DOHH2 (cell line): ENCODE measurements around the gene HHATL.

Experiments used
- H3F3A ChIP-seq: fragments of 200-600 bp; sonication (generic), shearing (Covaris generic); 2 replicates; pipeline ENCODE4 v1.6.0; 2016; ENCODE audit warnings: antibody characterized with exemption, mild to moderate bottlenecking; ENCODE audit not compliant: control insufficient read depth, insufficient read depth
- H3K27ac ChIP-seq: fragments of 200-600 bp; sonication (generic); 2 replicates; pipeline ENCODE4 v1.5.1; 2014; ENCODE audit warnings: low read depth, mild to moderate bottlenecking, low read length, moderate library complexity
- H3K27me3 ChIP-seq: fragments of 200-600 bp; sonication (generic); 2 replicates; pipeline ENCODE4 v1.6.1; 2014; ENCODE audit warnings: mild to moderate bottlenecking, low read length, mixed read lengths; ENCODE audit not compliant: control insufficient read depth
- H3K36me3 ChIP-seq: fragments of 200-600 bp; sonication (generic); 2 replicates; pipeline ENCODE4 v1.6.1; 2014; ENCODE audit warnings: mild to moderate bottlenecking, low read length, moderate library complexity, mixed read lengths; ENCODE audit not compliant: control insufficient read depth
- H3K4me1 ChIP-seq: fragments of 200-600 bp; sonication (generic); 2 replicates; pipeline ENCODE4 v1.6.1; 2014; ENCODE audit warnings: mild to moderate bottlenecking, low read length, mixed read lengths; ENCODE audit not compliant: control insufficient read depth
- H3K4me2 ChIP-seq: fragments of 200-600 bp; sonication (generic); 2 replicates; pipeline ENCODE4 v1.6.0; 2014; ENCODE audit warnings: mild to moderate bottlenecking, low read length, moderate library complexity
- H3K4me3 ChIP-seq: fragments of 200-600 bp; sonication (generic); 2 replicates; pipeline ENCODE4 v1.5.1; 2014; ENCODE audit warnings: mild to moderate bottlenecking, low read length, mixed read lengths
- H3K79me2 ChIP-seq: fragments of 200-600 bp; sonication (generic); 2 replicates; pipeline ENCODE4 v1.6.1; 2014; ENCODE audit warnings: mild to moderate bottlenecking, low read length, mixed read lengths; ENCODE audit not compliant: control insufficient read depth
- H3K9me2 ChIP-seq: fragments of 200-600 bp; sonication (generic); replicated peaks from 2 replicates; pipeline ENCODE4 v1.6.1; 2014; ENCODE audit warnings: mild to moderate bottlenecking, low read length, mixed read lengths; ENCODE audit not compliant: control insufficient read depth
- H3K9me3 ChIP-seq: fragments of 200-600 bp; sonication (generic); 2 replicates; pipeline ENCODE4 v1.6.1; 2014; ENCODE audit warnings: antibody characterized with exemption, low read length, mixed read lengths; ENCODE audit not compliant: control insufficient read depth, insufficient read depth
- H4K20me1 ChIP-seq: fragments of 200-600 bp; sonication (generic); 2 replicates; pipeline ENCODE4 v1.6.0; 2014; ENCODE audit warnings: low read depth, mild to moderate bottlenecking, antibody characterized with exemption, low read length, moderate library complexity; ENCODE audit not compliant: control insufficient read depth, insufficient read depth
- EZH2phosphoT487 ChIP-seq: fragments of 200-600 bp; sonication (generic); IDR thresholded peaks from 2 replicates; pipeline ENCODE4 v1.6.1; 2017; ENCODE audit warnings: borderline replicate concordance, mild to moderate bottlenecking, antibody characterized with exemption, low read length, moderate library complexity, mixed read lengths
- TF ChIP-seq, protein P1 (sequence below): fragments of 200-600 bp; sonication (generic); IDR thresholded peaks from one replicate; pipeline ENCODE4 v1.5.1; 2014; ENCODE audit warnings: antibody characterized with exemption, mild to moderate bottlenecking, low read depth, low read length; ENCODE audit not compliant: poor library complexity, severe bottlenecking

HHATL gene

DNA sequence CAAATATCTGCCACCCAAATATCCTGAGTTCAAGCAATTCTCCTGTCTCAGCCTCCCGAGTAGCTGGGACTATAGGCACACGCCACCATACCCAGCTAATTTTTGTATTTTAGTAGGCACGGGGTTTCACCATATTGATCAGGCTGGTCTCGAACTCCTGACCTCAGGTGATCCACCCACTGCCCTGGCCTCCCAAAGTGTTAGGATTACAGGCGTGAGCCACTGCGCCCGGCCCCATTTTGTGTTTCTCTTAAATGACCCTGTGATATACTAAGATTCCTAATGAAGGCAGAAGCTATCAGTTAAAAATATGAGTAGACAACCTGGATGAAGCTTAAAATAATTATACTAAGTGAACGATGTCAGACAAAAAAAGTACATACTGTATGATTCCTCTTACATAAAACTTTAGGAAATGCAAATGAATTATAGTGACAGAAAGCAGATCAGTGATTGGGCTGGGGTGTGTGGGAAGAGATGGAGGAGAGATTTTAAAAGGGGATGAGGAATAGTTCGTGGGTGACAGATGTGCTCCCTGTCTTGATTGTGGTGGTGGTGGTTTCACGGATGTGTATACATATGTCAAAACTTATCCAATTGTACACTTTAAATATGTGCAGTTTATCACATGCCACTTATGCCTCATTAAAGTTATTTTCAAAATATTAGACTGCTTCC is 21.1 kb downstream of the HHATL start:
- H3K27ac ChIP-seq, result no peak overlapping the region
- H3K79me2 ChIP-seq, result no peaks in the 10 kb centered on the region
- H3K4me2 ChIP-seq, result no peak overlapping the region
- no peak for TF ChIP-seq EZH2phosphoT487
- TF ChIP-seq, protein P1, sequence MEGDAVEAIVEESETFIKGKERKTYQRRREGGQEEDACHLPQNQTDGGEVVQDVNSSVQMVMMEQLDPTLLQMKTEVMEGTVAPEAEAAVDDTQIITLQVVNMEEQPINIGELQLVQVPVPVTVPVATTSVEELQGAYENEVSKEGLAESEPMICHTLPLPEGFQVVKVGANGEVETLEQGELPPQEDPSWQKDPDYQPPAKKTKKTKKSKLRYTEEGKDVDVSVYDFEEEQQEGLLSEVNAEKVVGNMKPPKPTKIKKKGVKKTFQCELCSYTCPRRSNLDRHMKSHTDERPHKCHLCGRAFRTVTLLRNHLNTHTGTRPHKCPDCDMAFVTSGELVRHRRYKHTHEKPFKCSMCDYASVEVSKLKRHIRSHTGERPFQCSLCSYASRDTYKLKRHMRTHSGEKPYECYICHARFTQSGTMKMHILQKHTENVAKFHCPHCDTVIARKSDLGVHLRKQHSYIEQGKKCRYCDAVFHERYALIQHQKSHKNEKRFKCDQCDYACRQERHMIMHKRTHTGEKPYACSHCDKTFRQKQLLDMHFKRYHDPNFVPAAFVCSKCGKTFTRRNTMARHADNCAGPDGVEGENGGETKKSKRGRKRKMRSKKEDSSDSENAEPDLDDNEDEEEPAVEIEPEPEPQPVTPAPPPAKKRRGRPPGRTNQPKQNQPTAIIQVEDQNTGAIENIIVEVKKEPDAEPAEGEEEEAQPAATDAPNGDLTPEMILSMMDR, result no peak
- H4K20me1 ChIP-seq, result no peaks in the 10 kb centered on the region
- H3K9me2 ChIP-seq, result no peaks in the 10 kb centered on the region
- peaks cover 10% of the 10 kb centered on the region for H3K27me3 ChIP-seq
- H3K4me3 ChIP-seq, result no peak overlapping the region
- no peaks in the 10 kb centered on the region for H3K9me3 ChIP-seq
- H3K36me3 ChIP-seq, result no peaks in the 10 kb centered on the region
- H3K4me1 ChIP-seq, result no peaks in the 10 kb centered on the region
- H3F3A ChIP-seq, result no peaks in the 10 kb centered on the region

DNA sequence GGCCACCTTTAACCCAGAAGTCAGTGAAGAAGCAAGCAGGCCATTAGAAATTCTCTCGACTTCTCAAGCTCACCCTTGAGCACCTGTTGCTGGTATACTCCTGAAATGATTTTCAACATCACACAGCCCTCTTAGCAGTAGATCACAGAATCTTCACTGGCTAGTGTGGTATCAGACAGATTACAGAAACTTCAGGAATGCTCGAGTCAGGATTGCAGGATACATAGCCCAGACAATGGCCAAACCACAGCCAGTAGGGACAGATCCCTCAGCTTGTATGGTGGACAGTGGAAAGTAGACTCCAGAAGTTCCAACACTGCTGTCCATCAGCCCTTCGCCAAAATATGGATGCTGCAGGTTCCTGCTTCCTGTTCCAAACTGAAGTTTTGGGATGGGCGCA is 21.8 kb downstream of the HHATL start:
- no peaks in the 10 kb centered on the region for H3K4me1 ChIP-seq
- H3K4me2 ChIP-seq, result no peak overlapping the region
- no peaks in the 10 kb centered on the region for H3K9me2 ChIP-seq
- H3K79me2 ChIP-seq, result no peaks in the 10 kb centered on the region
- H3K4me3 ChIP-seq, result no peak overlapping the region
- H3K36me3 ChIP-seq, result no peaks in the 10 kb centered on the region
- H3F3A ChIP-seq, result no peaks in the 10 kb centered on the region
- no peak for TF ChIP-seq EZH2phosphoT487
- TF ChIP-seq, protein P1, result no peak
- no peaks in the 10 kb centered on the region for H3K9me3 ChIP-seq
- H4K20me1 ChIP-seq, result no peaks in the 10 kb centered on the region
- no peak overlapping the region for H3K27ac ChIP-seq
- H3K27me3 ChIP-seq, result peaks cover 10% of the 10 kb centered on the region

DNA sequence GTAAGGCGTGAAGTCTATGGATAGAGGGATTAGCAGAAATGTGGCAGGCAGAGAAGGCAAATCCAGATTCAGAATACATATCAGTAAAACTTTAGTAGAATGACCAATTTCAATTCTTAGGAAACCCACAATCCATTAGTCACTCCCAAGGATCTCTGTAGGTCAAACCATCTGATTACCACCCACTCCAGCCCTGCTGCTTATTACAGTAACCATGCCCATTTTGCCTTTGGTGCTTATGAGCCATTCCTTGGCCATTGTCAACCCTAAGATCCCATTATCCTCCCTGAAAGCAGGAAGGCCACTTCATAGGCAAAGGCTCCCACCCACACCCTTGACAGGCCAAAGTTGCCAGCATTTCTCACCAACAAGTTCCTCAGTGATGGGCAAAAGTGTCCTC is 22.3 kb downstream of the HHATL start:
- no peaks in the 10 kb centered on the region for H3K9me3 ChIP-seq

More for the DNA sequence above, 22.3 kb downstream of the HHATL start:
- Histone ChIP-seq H3F3A (no peaks in the 10 kb centered on the region), H3K36me3 (no peaks in the 10 kb centered on the region), H3K4me2 (no peak overlapping the region), H3K27ac (no peak overlapping the region), H4K20me1 (no peaks in the 10 kb centered on the region), H3K4me1 (no peaks in the 10 kb centered on the region), H3K4me3 (no peak overlapping the region), H3K9me2 (no peaks in the 10 kb centered on the region), H3K27me3 (peaks cover 10% of the 10 kb centered on the region), H3K79me2 (no peaks in the 10 kb centered on the region)
- no peak for TF ChIP-seq EZH2phosphoT487
- TF ChIP-seq, protein P1, result no peak
